Tibial nerve (tissue), 4 donors: ENCODE measurements around the gene NCOA7. TPM values are rescaled to one million over a fixed set of nuclear protein-coding genes. Genes with fewer than 3 reads are reported as not detected.

Experiments
- DNase-seq, 2 donors: peaks; one replicate each; pipeline ENCODE4 v3.0.0-alpha.2; 2019; ENCODE audit warnings: low spot score in 2 of 2
- H3K27ac ChIP-seq, 4 donors: fragments of 200-600 bp; sonication (generic) in 3 of 4; one replicate each; pipeline ENCODE4 v1.5.1; 2017 to 2019; ENCODE audit warnings: mild to moderate bottlenecking in 1 of 4
- H3K27me3 ChIP-seq, 2 donors: fragments of 200-600 bp; sonication (generic) in 1 of 2; one replicate each; pipeline versions ENCODE4 v1.5.1 to v1.6.0; 2017 to 2019
- H3K36me3 ChIP-seq, 3 donors: fragments of 200-600 bp; sonication (generic); one replicate each; pipeline ENCODE4 v1.5.1; 2018 to 2019
- H3K4me1 ChIP-seq, 4 donors: fragments of 200-600 bp; sonication (generic) in 3 of 4; one replicate each; pipeline ENCODE4 v1.5.1; 2017 to 2019
- H3K4me3 ChIP-seq, 4 donors: fragments of 200-600 bp; sonication (generic) in 3 of 4; one replicate each; pipeline ENCODE4 v1.5.1; 2017 to 2019; ENCODE audit warnings: mild to moderate bottlenecking in 1 of 4, moderate library complexity in 1 of 4
- H3K9me3 ChIP-seq, 4 donors: fragments of 200-600 bp; sonication (generic) in 3 of 4; one replicate each; pipeline ENCODE4 v1.5.1; 2017 to 2019
- CTCF ChIP-seq, 5 experiments: fragments of 200-600 bp in 3 of 5; fragments of 450-650 bp in 2 of 5; sonication (generic) in 3 of 5; IDR thresholded peaks; one replicate each; pipeline ENCODE4 v1.5.1; 2016 to 2019; ENCODE audit warnings: antibody characterized with exemption in 5 of 5, mild to moderate bottlenecking in 3 of 5, moderate library complexity in 2 of 5
- EP300 ChIP-seq, 2 donors: sonication (generic); formaldehyde crosslinking; IDR thresholded peaks; one replicate each; pipeline ENCODE4 v1.6.1; 2017; ENCODE audit warnings: antibody characterized with exemption in 2 of 2, mild to moderate bottlenecking in 1 of 2
- POLR2A ChIP-seq, 2 donors: fragments of 450-650 bp; IDR thresholded peaks; one replicate each; pipeline ENCODE4 v1.6.1; 2017; ENCODE audit warnings: antibody characterized with exemption in 2 of 2, mild to moderate bottlenecking in 2 of 2, moderate library complexity in 2 of 2
- WGBS, 2 donors: methylation state at CpG; one replicate each; pipeline ENCODE4 v1.1.5; 2018; 5-methylcytosine and 5-hydroxymethylcytosine counted together
- total RNA-seq, 4 donors: library from RNA; depleted of rRNA; stranded (reverse); fragments of >200 nt; gene quantifications; one replicate each; pipeline ENCODE4 v1.1.0, GENCODE V29; 2016

Gene NCOA7
- total RNA-seq, 4 donors from 2014 or later: 38.7 to 86.7 (median 59.7) TPM

GRCh38 chr6:125750692-125751333, 39.9 kb upstream of the NCOA7 start:
- no peak for DNase-seq
- peaks cover 0 to 31% of the 10 kb centered on the region in 2 donors for H3K27me3 ChIP-seq
- peak overlapping the region; percentile 61 to 73 (median 64) for H3K4me3 ChIP-seq
- TF ChIP-seq POLR2A (IDR thresholded peaks at IDR 0.05) (no peak), CTCF (IDR thresholded peaks at IDR 0.05) (no peak), EP300 (IDR thresholded peaks at IDR 0.05) (no peak)
- H3K9me3 ChIP-seq: no peaks in the 10 kb centered on the region
- peak overlapping the region in 1 of 4 donors; percentile 91 for H3K27ac ChIP-seq
- H3K4me1 ChIP-seq: peaks cover 0 to 43% (median 2%) of the 10 kb centered on the region in 4 donors
- no peaks in the 10 kb centered on the region for H3K36me3 ChIP-seq
- 30 to 34% methylated on average over 4 of the region's 4 CpGs for WGBS, 2 donors

- Histone ChIP-seq H3K9me3 (no peaks in the 10 kb centered on the region), H3K4me3 (peak overlapping the region in 1 of 4 donors; percentile 73), H3K4me1 (peaks cover 0 to 37% (median 2%) of the 10 kb centered on the region in 4 donors), H3K36me3 (no peaks in the 10 kb centered on the region), H3K27me3 (peaks cover 0 to 28% of the 10 kb centered on the region in 2 donors), H3K27ac (no peak overlapping the region)
- no peak for TF ChIP-seq EP300 (IDR thresholded peaks at IDR 0.05)
- no peak for TF ChIP-seq CTCF (IDR thresholded peaks at IDR 0.05)
- no peak for TF ChIP-seq POLR2A (IDR thresholded peaks at IDR 0.05)
- DNase-seq: no peak
- WGBS, 2 donors: 73 to 74% methylated on average over 6 of the region's 6 CpGs
Observed at GRCh38 chr6:125751334-125751916, 39.3 kb upstream of the NCOA7 start.

- Histone ChIP-seq H3K27ac (no peak overlapping the region), H3K9me3 (no peaks in the 10 kb centered on the region), H3K4me1 (peaks cover 0 to 29% (median 2%) of the 10 kb centered on the region in 4 donors), H3K4me3 (no peak overlapping the region), H3K27me3 (peaks cover 0 to 23% of the 10 kb centered on the region in 2 donors), H3K36me3 (no peaks in the 10 kb centered on the region)
- TF ChIP-seq CTCF (IDR thresholded peaks at IDR 0.05): no peak
- DNase-seq: no peak
- WGBS, 2 donors: 71 to 76% methylated on average over 2 of the region's 2 CpGs
Observed at GRCh38 chr6:125752773-125753172, 38.0 kb upstream of the NCOA7 start.

- no peak for TF ChIP-seq EP300 (IDR thresholded peaks at IDR 0.05)
- peak; percentile 23 to 65 (median 39) for TF ChIP-seq CTCF (IDR thresholded peaks at IDR 0.05)
- peaks cover 0 to 27% (median 2%) of the 10 kb centered on the region in 4 donors for H3K4me1 ChIP-seq
- 40 to 44% methylated on average over 5 of the region's 5 CpGs for WGBS, 2 donors
- DNase-seq: no peak
- H3K9me3 ChIP-seq: no peaks in the 10 kb centered on the region
- H3K27ac ChIP-seq: no peak overlapping the region
- no peaks in the 10 kb centered on the region for H3K36me3 ChIP-seq
- H3K27me3 ChIP-seq: peaks cover 0 to 23% of the 10 kb centered on the region in 2 donors
- H3K4me3 ChIP-seq: no peak overlapping the region
Observed at GRCh38 chr6:125753218-125753936, 37.4 kb upstream of the NCOA7 start.

GRCh38 chr6:125753937-125754259, 36.9 kb upstream of the NCOA7 start:
- TF ChIP-seq CTCF (IDR thresholded peaks at IDR 0.05) (no peak), POLR2A (IDR thresholded peaks at IDR 0.05) (no peak), EP300 (IDR thresholded peaks at IDR 0.05) (no peak)
- Histone ChIP-seq H3K4me1 (peaks cover 0 to 24% (median 2%) of the 10 kb centered on the region in 4 donors), H3K4me3 (no peak overlapping the region), H3K27ac (no peak overlapping the region), H3K9me3 (no peaks in the 10 kb centered on the region), H3K27me3 (peaks cover 0 to 23% of the 10 kb centered on the region in 2 donors), H3K36me3 (peaks cover 0 to 2% (median 0%) of the 10 kb centered on the region in 3 donors)
- no peak for DNase-seq
